Muscle layer of colon (tissue), 2 donors: ENCODE data around the gene OLFM3.

ENCODE experiments used
- H3K27ac ChIP-seq: one replicate; pipeline ENCODE4 v1.7.0; 2013; ENCODE audit warnings: low read depth, mild to moderate bottlenecking, low read length, moderate library complexity
- H3K27me3 ChIP-seq, 2 donors: one replicate each; pipeline ENCODE4 v1.7.0; 2013; ENCODE audit warnings: low read length in 2 of 2, mild to moderate bottlenecking in 2 of 2; ENCODE audit not compliant: insufficient read depth in 2 of 2, control insufficient read depth in 1 of 2
- H3K36me3 ChIP-seq: one replicate; pipeline ENCODE4 v1.7.0; 2013; ENCODE audit warnings: mild to moderate bottlenecking, low read length; ENCODE audit not compliant: insufficient read depth
- H3K4me1 ChIP-seq: one replicate; pipeline ENCODE4 v1.7.0; 2013; ENCODE audit warnings: mild to moderate bottlenecking, low read length; ENCODE audit not compliant: insufficient read depth
- H3K4me3 ChIP-seq, 2 donors: one replicate each; pipeline ENCODE4 v1.7.0; 2013; ENCODE audit warnings: low read length in 2 of 2, low read depth in 1 of 2, mild to moderate bottlenecking in 1 of 2, moderate library complexity in 1 of 2
- H3K9ac ChIP-seq: one replicate; pipeline ENCODE4 v1.7.0; 2013; ENCODE audit warnings: low read length
- H3K9me3 ChIP-seq: one replicate; pipeline ENCODE4 v1.7.0; 2013; ENCODE audit warnings: mild to moderate bottlenecking, low read length
- donor health status: abdominal sarcoma.
- donor health status: Adenocarcinoma of cecum.

The OLFM3 gene

GRCh38 chr1:101757985-101758384 is 238.7 kb downstream of the OLFM3 start:
- H3K27ac ChIP-seq, result no peak overlapping the region
- no peaks in the 10 kb centered on the region for H3K27me3 ChIP-seq
- H3K4me3 ChIP-seq, result no peak overlapping the region
- H3K36me3 ChIP-seq, result no peaks in the 10 kb centered on the region
- H3K4me1 ChIP-seq, result no peaks in the 10 kb centered on the region
- no peak overlapping the region for H3K9ac ChIP-seq
- no peaks in the 10 kb centered on the region for H3K9me3 ChIP-seq

- H3K27ac ChIP-seq, result no peak overlapping the region
- H3K27me3 ChIP-seq, result no peaks in the 10 kb centered on the region
- no peak overlapping the region for H3K4me3 ChIP-seq
- no peaks in the 10 kb centered on the region for H3K36me3 ChIP-seq
- H3K9me3 ChIP-seq, result no peaks in the 10 kb centered on the region
- no peaks in the 10 kb centered on the region for H3K4me1 ChIP-seq
- no peak overlapping the region for H3K9ac ChIP-seq
These were observed 240.3 kb downstream of the OLFM3 start for GRCh38 chr1:101756411-101756810.
